HEK293 (cell line): Measurements from ENCODE around the gene MRPL41.

Source experiments
- CTCF ChIA-PET: fragments of 350-600 bp; formaldehyde crosslinking; extraction: SDS; loops from one replicate; lab custom pipeline; 2021; ENCODE audit warnings: antibody characterized with exemption; lab: Yijun Ruan, JAX
- POLR2A ChIA-PET: fragments of 300-600 bp; formaldehyde crosslinking; extraction: SDS; loops from one replicate; lab custom pipeline; 2020; ENCODE audit warnings: antibody characterized with exemption, inconsistent platforms; lab: Yijun Ruan, JAX
- H3K27ac ChIP-seq: fragments of 200-500 bp; sonication (Bioruptor generic); 2 replicates; pipeline ENCODE4 v1.5.1; 2014; ENCODE audit warnings: low read depth, low read length, control low read depth, inconsistent platforms; ENCODE audit errors: extremely low read depth
- H3K36me3 ChIP-seq, 2 experiments: fragments of 200-500 bp in 1 of 2; sonication (Bioruptor generic) in 1 of 2; 1 replicate in 1 of 2; 2 replicates in 1 of 2; pipeline ENCODE4 v1.5.1; 2014 to 2017; ENCODE audit warnings: inconsistent platforms in 2 of 2, low read length in 2 of 2; ENCODE audit not compliant: control insufficient read depth in 2 of 2, insufficient read depth in 1 of 2
- H3K4me1 ChIP-seq: fragments of 200-500 bp; sonication (Bioruptor generic); 2 replicates; pipeline ENCODE4 v1.5.1; 2014; ENCODE audit warnings: mild to moderate bottlenecking, low read length, inconsistent platforms; ENCODE audit not compliant: control insufficient read depth, insufficient read depth
- H3K4me3 ChIP-seq: 2 replicates; pipeline ENCODE4 v1.5.1; 2011; ENCODE audit warnings: low read depth, mild to moderate bottlenecking, control low read depth, low read length, moderate library complexity
- H3K9me3 ChIP-seq: fragments of 200-500 bp; sonication (Bioruptor generic); 2 replicates; pipeline ENCODE4 v1.5.1; 2014; ENCODE audit warnings: low read depth, low read length, inconsistent platforms; ENCODE audit not compliant: control insufficient read depth, insufficient read depth
- ATF2 ChIP-seq: fragments of 450-650 bp; formaldehyde crosslinking; IDR thresholded peaks from 2 replicates; pipeline ENCODE4 v1.5.1; 2016; ENCODE audit warnings: missing biosample characterization, missing genetic modification characterization, low read depth
- BCL6B ChIP-seq: fragments of 450-650 bp; formaldehyde crosslinking; IDR thresholded peaks from 2 replicates; pipeline ENCODE4 v1.5.1; 2017; ENCODE audit warnings: missing biosample characterization, missing genetic modification characterization
- FEZF1 ChIP-seq: fragments of 450-650 bp; formaldehyde crosslinking; IDR thresholded peaks from 2 replicates; pipeline ENCODE4 v1.5.1; 2016; ENCODE audit warnings: missing biosample characterization, missing genetic modification characterization
- GLIS1 ChIP-seq: fragments of 450-650 bp; formaldehyde crosslinking; IDR thresholded peaks from 2 replicates; pipeline ENCODE4 v1.5.1; 2016; ENCODE audit warnings: missing biosample characterization, missing genetic modification characterization
- GLIS2 ChIP-seq: fragments of 450-650 bp; formaldehyde crosslinking; IDR thresholded peaks from 2 replicates; pipeline ENCODE4 v1.5.1; 2016; ENCODE audit warnings: missing biosample characterization, missing genetic modification characterization
- HIC1 ChIP-seq: fragments of 450-650 bp; formaldehyde crosslinking; IDR thresholded peaks from 2 replicates; pipeline ENCODE4 v1.5.1; 2016; ENCODE audit warnings: missing biosample characterization, missing genetic modification characterization
- KLF1 ChIP-seq: fragments of 450-650 bp; formaldehyde crosslinking; IDR thresholded peaks from 2 replicates; pipeline ENCODE4 v1.5.1; 2016; ENCODE audit warnings: missing biosample characterization, missing genetic modification characterization
- PRDM1 ChIP-seq: fragments of 450-650 bp; formaldehyde crosslinking; IDR thresholded peaks from 2 replicates; pipeline ENCODE4; 2016; ENCODE audit warnings: missing biosample characterization, missing genetic modification characterization
- PRDM10 ChIP-seq: fragments of 450-650 bp; formaldehyde crosslinking; IDR thresholded peaks from 2 replicates; pipeline ENCODE4 v1.5.1; 2016; ENCODE audit warnings: missing biosample characterization, missing genetic modification characterization
- RBAK ChIP-seq: fragments of 450-650 bp; formaldehyde crosslinking; IDR thresholded peaks from 2 replicates; pipeline ENCODE4 v1.5.1; 2016; ENCODE audit warnings: missing biosample characterization, missing genetic modification characterization
- ZBTB17 ChIP-seq: fragments of 450-650 bp; formaldehyde crosslinking; IDR thresholded peaks from 2 replicates; pipeline ENCODE4 v1.5.1; 2016; ENCODE audit warnings: missing biosample characterization, missing genetic modification characterization
- ZIC2 ChIP-seq: fragments of 450-650 bp; formaldehyde crosslinking; IDR thresholded peaks from 2 replicates; pipeline ENCODE4 v1.5.1; 2016; ENCODE audit warnings: missing biosample characterization, missing genetic modification characterization
- ZNF140 ChIP-seq: fragments of 450-650 bp; formaldehyde crosslinking; IDR thresholded peaks from 2 replicates; pipeline ENCODE4 v1.5.1; 2016; ENCODE audit warnings: missing biosample characterization, missing genetic modification characterization
- ZNF211 ChIP-seq: fragments of 450-650 bp; formaldehyde crosslinking; IDR thresholded peaks from 2 replicates; pipeline ENCODE4 v1.5.1; 2016; ENCODE audit warnings: low read depth, missing biosample characterization, missing genetic modification characterization
- ZNF624 ChIP-seq: fragments of 450-650 bp; formaldehyde crosslinking; IDR thresholded peaks from 2 replicates; pipeline ENCODE4 v1.5.1; 2017; ENCODE audit warnings: missing biosample characterization, missing genetic modification characterization

The MRPL41 gene

GRCh38 chr9:137502008-137502911 lies 49.4 kb upstream of the MRPL41 start:
- H3K27ac ChIP-seq, result no peak overlapping the region
- CTCF ChIA-PET, result no interaction called here
- H3K4me3 ChIP-seq, result no peak overlapping the region
- no peaks in the 10 kb centered on the region for H3K36me3 ChIP-seq
- no peaks in the 10 kb centered on the region for H3K9me3 ChIP-seq
- no peaks in the 10 kb centered on the region for H3K4me1 ChIP-seq
- POLR2A ChIA-PET, result interaction anchor here (1.9 kb wide), 1 partner anchor 43 kb away, joined by 8 read pairs; the partner anchor contains the start of gene NSMF
- TF ChIP-seq ATF2, result 0 out of 2 replicates have a peak, but pooled peaks have one; percentile 34
- no peak for TF ChIP-seq ZNF211
- TF ChIP-seq BCL6B, result no peak
- TF ChIP-seq RBAK (tag by site-specific recombination), result no peak
- TF ChIP-seq HIC1 (tag by site-specific recombination), result 0 out of 2 replicates have a peak, but pooled peaks have one; percentile 43
- no peak for TF ChIP-seq FEZF1
- peak; percentile 98 for TF ChIP-seq PRDM10 (tag by site-specific recombination)
- 0 out of 2 replicates have a peak, but pooled peaks have one; percentile 50 for TF ChIP-seq PRDM1 (tag by site-specific recombination)
- TF ChIP-seq ZNF140 (tag by site-specific recombination), result no peak
- peak; percentile 75 for TF ChIP-seq GLIS1 (tag by site-specific recombination)
- TF ChIP-seq GLIS2 (tag by site-specific recombination), result 0 out of 2 replicates have a peak, but pooled peaks have one; percentile 37
- TF ChIP-seq KLF1 (tag by site-specific recombination), result peak; percentile 42; the same call in 1 of the 2 replicates

- no peak overlapping the region for H3K27ac ChIP-seq
- H3K4me1 ChIP-seq, result no peaks in the 10 kb centered on the region
- H3K9me3 ChIP-seq, result no peaks in the 10 kb centered on the region
- H3K36me3 ChIP-seq, result no peaks in the 10 kb centered on the region
- TF ChIP-seq ZNF624 (tag by site-specific recombination) (no peak), ZBTB17 (tag by site-specific recombination) (0 out of 2 replicates have a peak, but pooled peaks have one; percentile 28), ZIC2 (peak; percentile 69)
- POLR2A ChIA-PET, result no interaction called here
- CTCF ChIA-PET, result interaction anchor here (1.2 to 2.0 kb wide), 3 partner anchors 16 to 217 kb away, joined by 3 to 8 read pairs (median 5); no protein-coding TSS in a partner anchor
- no peak overlapping the region for H3K4me3 ChIP-seq
Observed at GRCh38 chr9:137504432-137504777, 47.3 kb upstream of the MRPL41 start.
